GM21825 (cell line): ENCODE results near the gene SHH.
"Not testable (repeated sequence)": the region's sequence is repeated elsewhere in the genome, so short reads cannot be mapped to it uniquely, and the experiment has no call there.

ENCODE experiments used
- ATAC-seq: cut with Tn5 transposase; IDR thresholded peaks from one replicate; pipeline ENCODE4 v1.9.1; 2021; ENCODE audit warnings: mild to moderate bottlenecking, moderate library complexity; ENCODE audit not compliant: unreplicated experiment

The SHH gene

DNA sequence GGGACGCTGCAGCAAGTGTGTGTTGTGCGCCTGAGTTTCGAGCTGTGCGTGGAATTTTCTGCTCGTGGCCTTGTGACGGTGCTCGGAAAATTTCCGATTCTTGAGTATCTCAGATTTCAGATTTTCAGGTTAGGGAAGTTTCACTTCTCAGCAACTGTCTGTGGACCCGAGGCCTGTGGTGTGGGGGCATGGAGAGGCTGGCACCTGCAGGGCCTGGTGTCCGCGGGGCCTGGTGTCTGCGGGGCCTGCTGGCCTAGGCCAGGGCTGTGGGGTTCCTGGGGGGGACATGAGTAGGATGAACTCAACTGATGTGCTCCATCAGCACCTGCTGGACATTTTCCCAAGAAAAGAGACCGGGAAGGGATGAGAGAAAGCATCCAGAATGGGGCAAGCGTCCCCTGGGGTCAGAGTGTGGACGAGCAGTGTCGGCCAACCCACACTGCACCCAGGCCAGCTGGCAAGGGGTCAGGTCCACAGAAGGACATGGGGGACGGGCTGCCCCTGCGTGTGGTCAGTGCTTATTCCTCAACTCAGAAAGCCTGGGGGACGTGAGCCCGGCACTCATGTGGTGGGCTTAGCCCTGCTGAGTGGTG is 31.3 kb upstream of the SHH start:
- no peak for ATAC-seq

DNA sequence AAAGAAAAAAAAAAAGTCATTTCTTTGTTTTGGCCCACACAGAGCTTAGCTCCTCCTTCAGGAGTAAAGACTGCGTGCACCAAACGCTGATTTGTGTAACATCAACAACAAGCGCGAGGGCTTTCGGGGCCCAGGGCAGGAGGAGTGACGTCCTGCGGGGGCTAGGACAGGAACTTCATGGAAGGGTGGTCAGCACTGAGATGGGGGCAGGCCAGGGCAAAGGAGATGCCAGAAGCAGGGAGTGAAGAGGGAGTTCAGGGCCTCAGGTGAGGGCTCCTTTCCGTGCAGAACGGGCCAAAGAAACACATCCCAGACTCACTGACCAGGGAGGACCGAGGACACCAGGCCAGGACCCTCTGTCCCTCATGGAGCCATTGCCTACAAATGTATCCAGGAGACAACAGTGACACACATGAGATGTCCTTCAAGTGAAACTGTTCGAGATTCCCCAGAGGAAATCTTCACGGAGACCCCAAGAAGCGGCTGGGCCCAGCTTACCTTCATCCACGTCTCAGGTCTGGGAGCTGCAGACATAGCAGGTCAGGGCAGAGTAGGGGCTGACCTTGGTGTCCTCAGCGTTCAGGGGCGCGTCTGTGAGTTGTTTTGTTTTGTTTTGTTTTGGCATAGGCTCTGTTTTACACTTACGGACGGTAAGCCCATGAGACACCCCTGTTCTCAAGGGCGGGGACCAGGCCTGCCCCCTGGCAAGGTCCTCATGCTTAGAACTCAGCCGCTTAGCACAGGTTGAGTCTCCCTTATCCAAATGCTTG is 30.4 kb upstream of the SHH start:
- ATAC-seq: no peak

DNA sequence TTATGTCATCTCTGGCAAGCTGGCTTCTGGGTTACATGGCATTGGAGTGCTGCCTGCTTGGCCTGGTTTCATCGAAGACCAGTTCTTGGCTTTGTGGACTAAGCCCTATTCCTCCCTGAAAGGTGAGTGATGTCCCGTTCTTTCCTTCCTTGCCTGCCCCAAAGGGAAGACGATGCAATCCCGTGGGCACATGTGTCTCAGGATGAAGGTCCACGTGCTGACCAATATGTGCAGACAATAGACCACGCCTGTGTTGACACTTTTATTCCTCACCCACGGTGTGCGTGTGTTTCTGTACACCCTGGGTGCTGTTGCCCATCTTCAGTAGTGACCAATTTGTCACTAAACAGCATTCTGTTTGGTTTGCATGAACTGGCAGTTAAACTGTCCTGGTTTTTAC is 28.6 kb upstream of the SHH start:
- no peak for ATAC-seq

DNA sequence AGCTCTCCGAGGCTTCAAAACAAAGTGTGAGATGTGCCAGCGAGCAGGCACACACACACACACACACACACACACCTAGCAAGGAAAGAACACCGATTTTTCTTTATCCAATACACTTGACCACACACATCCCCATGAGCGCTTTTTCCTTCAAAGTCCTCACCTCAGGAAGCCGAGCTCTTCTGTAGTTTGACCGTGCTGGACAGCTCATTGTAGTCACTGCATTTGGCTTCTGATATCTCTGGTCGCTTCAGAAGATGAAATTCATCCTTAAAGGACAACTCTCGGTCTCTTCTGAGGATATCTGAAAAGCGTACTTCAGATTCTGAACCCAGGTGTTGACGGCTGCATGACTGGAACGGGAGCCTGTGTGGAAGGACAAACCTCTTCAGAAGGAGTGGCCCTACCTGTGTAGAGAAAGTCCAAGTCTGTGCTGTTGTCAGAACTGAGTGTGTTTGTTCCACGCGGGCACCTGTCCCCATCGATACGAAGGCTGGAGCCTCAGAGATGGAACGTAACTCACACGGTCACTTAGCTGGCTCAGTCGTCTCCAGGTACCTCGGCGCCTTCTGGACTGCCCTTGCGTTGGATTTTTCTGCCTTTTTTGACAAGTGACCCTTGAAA is 28.1 kb upstream of the SHH start:
- ATAC-seq: no peak

DNA sequence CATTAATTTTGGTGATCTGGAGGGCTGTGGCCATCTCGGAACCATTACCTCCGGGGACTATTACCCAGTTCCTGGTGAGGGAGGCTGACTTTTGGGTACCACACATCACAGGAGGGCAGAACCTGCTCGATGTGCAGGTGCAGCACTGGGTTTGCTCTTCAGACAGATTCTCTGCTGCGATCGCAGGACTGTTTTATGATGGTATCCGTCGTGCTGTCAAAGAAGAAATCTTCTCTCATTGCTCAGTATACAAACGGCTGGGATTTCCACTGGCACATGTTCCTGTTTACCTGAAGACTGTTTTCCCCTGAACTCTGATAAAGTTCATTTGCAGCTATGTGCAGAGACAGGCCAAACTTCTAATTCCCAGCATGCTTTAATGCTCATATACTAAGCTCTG is 27.2 kb upstream of the SHH start:
- no peak for ATAC-seq

DNA sequence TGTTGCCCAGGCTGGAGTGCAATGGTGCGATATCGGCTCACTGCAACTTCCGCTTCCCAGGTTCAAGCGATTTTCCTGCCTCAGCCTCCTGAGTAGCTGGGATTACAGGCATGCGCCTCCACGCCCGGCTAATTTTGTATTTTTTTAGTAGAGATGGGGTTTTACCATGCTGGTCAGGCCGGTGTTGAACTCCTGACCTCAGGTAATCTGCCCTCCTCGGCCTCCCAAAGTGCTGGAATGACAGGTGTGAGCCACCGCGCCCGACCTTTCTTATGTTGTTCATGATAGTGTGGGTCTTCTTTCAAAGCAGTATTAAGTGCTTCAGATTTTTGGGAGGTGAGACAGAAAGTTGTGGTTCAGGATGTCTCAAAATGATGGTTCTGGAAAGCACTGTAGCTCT is 26.0 kb upstream of the SHH start:
- ATAC-seq: not testable (repeated sequence)

DNA sequence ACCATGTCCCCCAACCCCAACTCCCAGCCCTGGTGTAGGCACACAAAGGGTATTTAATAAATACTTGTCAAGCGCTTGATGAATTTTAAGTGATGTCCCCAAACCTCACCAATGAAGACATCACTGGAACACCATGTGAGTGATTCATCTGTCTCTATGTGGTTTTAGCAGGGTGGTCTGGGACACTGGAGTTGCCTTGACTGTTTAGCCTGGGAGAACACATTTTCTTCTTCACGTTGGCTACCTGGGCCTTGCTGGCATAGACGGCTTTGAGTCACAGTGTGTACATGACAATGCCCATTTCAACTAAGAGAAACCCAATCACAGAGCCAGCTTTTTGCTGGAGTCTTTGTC is 24.8 kb upstream of the SHH start:
- ATAC-seq: no peak

DNA sequence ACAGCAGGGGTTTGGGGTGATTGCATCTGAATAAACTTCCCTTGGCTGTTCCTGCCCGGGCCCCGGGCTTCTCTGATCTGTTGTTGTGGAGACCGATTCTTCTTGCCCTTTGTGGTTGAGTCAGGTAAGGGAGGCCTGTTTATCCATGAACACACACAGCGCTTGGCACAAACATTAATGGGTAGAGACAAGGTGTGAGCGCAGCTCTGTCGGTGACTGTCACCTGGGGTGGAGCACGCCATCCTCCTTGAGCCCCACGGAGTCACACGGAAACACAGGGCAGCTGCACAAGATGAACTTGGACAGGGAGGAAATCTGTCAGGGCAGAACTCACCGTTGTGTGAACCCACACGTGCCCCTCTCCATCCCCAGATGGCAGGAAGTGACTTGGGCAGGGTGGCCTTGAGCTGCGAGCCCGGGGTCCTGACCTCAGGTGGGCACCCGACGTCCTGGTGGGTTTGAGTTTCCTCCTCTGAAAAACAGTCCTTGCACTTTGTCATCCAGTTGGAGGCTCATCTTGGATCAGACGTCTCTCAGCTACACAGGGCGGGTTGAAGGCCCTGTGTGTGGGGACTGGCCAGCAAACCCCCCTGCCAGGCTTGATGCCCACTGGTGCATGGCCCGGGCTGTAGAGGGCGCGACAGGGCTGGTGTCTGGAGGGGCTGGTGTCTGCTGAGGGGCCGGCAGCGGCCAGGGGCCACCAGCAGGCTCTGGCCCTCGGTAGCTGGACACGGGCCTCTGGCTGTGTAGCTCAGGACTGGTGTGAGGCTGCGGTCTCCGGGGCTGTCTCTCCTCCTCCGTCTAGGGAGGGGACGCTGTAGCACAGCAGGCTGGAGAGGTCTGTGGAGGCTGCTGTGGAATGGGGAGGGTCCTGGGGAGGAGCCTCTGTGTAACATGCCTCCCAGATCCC is 24.2 kb upstream of the SHH start:
- no peak for ATAC-seq

DNA sequence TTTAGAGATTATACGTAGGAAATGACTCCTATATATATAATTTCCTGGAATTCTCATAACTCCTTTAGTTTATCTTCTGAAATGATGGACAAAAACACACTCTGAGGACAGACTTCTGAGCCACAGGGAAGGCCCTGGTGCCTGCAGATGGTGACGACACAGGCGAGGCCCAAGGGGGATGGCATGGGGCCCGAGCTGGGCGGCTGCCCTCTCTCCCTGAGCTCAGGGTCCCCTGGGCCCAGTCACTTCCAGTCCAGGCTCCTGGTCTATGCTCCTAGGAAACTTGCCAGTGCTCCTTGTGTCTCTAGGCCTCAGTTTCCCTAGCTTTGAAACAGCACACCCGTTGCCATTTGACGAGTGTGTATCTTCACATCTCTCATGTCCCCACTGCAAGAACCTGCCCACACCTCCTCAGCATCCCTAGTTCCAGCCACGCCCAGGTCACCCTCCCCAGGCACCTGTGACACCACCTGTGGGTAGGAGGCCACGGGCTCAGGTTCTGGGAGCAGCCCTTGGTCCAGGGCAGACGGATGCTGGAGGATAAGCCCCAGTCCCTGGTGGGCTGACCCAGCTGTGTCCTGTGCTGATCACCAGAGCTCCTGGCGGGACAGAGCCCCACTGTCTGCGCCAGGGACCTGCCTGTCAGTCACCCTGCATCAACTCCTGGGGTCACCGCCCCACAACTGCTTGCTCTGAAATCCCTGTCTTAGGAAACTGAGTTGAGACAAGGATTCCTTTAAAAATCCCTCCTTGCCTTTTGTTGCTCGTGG is 23.4 kb upstream of the SHH start:
- no peak for ATAC-seq

DNA sequence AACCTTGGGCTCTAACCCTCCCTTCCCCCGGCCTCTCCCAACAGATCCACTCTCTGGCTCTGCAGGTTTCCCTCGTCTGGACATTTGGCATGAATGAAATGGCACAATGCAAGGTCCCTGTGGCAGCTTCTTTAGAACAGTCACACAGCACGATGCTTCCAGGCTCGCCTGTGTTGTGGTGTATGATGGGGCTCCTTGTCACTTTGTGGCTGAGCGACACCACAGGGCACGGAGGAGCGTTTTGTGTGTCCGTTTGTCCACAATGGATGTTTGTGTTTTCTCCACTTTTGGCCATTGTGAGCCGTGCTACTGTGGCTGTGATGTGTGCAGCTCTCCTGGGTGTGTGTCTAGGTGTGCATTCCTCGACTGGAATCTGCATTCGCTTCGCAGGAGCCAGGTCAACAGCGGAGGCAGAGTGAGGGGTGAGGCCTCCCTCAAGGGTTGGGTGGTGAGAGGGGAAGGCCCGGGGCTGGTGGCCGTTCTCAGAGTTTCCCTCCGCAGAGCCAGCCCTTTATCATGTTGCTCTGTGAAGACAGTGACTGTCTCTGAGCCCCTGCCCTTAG is 22.3 kb upstream of the SHH start:
- ATAC-seq: no peak

DNA sequence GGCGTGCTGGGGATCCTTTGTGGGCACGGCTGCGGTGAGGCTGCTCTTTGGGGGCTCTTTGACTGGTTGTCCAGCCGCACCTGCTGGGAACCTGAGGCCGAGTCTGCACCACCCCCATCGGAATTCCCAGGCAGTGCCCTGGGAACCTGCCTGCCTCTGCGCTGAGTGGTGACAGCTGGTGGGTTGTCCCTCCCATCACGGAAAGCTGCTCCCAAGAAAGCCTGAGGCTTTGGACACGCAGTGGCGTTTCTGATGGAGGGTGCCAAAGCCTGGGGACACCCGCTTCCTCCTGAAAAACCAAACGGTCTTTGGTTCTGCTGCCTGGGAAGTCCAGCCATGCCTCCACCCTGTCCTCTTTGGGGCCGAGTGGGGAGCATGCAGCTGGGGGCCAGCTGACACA is 21.4 kb upstream of the SHH start:
- ATAC-seq: no peak

DNA sequence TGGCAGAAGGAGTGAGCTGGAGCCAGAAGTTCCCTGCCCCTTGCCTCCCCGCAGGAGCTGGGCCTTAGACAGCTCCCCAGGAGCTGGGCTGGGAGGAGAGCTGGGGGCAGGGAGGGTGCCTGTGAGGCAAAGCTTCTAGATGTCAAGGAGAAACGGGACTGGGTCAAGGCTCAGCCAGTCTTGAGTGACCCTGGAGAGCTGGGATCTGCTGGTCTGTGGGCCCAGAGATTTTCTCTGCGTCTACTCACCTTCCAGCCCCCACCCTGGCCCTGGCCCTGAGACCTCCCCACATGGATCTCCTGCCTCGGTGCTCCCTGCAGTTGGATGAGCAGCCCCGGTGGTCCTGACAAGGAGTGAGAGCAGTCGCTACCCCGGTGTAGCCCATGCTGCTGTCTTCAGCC is 20.3 kb upstream of the SHH start:
- ATAC-seq: no peak

DNA sequence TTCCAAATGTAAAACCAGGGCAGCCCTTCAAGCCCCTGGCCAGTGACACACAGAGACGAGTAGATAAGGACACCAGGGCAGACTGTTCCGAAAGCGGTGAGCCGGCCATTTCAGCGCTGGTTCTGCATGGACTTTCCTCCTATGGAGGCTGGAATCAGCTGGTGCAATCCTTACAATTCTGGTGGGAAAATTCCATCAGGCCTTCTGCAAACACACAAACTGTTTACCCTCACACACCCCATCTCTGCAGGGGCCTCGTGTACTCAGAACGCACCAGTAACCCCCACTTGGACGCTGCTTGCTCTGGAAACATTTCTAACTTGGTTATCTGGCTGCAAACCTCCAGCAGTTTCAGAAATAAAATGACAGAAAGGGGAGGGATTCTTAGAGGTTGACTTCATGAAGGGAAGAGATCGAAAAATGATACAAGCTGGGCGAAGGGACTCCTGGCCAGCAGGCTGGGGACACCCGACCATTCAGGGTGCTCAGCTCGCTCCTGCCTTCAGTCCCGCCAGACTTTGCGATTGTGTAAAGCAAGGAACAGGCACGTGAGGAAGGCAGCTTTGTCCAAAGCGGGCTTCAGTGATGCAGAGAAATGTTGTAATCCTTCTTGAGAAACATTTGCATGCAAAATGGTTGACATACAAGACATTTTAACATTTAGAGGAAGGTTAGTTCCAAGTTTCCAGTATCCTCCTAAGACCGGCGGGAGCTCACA is 19.7 kb upstream of the SHH start:
- ATAC-seq: no peak

DNA sequence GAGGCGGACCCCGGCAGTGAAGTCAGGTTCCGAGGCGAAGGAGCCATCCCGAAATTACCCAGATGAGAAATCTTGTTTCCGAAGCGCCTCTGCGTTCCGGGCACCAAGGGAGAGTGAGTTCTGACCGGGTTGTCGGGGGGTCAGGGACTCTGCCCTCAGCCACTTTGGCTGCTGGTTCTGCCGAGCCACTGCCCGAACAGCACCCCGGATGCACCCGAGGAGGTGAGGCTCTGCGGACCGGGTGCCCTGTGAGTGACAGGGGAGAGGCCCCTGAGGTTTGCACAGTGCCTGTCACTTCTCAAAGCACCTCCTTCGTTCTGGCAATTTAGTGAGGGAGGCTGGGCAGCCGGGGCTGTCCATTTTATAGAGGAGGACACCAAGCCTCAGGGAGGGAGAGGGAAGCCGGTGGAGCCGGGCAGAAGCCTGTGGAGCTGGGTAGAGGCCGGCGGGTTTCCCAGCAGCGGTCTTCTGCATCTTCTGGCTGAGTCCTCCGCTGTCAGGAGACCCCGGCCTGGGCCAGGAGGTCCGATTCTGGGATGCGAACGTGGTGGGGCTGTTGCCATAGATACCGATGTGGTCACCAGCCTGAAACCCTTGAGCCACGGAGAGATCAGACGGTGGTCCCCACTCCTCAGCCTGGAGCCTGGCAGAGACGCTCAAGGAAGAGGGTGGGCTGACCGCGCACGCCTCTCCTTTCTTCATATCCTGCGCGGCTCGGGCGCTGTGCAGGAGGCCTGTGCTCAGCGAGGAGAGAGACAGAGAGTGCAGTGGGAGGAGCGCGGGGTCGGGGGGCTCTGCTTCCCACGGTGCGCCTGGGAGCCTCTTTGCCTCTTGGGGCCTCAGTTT is 18.9 kb upstream of the SHH start:
- ATAC-seq: no peak

DNA sequence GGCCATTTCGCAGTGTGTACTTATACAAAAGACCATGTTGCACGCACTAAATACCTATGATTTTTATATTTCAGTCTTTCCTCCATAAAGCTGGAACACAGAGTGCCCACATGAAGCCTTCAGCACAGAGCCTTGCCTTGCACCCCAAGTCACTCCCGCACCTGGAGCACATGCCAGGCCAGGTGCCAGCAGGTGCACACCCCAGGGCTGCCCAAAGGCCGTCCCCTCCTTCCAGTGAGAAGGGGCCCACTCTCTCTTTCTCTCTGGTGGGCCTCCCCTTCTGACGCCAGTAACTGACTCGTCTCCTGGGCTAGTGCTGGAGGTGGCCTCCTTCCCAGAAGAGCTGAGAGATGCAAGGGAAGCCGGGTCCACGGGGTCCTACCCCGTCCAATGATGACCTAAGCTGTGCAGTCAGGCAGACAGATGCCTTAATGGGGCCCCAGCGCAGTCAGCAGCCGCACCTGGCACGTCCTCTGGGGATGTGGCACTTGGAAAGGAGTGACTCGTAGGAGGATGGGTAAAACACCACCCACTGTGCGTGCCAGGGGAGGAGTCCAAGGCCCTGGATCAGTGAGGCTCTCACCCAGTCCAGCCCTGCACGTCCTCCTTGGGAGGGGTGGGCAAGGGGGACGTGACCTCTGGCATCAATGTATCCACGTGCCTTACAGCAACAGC is 17.7 kb upstream of the SHH start:
- ATAC-seq: no peak

DNA sequence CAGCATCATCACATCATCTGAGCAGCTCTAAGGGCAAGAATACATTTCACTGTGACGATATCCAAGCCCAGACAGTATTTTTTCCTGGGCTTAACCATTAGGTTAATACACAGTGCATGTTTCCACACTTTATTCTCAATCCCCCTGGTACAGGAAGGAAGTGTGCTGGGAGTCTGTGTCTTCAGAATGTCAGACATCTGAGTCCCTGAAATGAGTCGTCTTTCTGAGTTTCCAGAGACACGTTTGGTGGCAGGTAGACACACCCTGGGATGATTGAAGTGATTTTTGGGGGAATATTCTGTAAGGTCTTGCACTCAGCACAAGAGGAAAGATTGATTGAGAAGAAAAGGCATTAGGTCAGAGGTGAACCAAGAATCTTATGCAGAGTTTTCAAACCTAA is 13.1 kb upstream of the SHH start:
- ATAC-seq: no peak

DNA sequence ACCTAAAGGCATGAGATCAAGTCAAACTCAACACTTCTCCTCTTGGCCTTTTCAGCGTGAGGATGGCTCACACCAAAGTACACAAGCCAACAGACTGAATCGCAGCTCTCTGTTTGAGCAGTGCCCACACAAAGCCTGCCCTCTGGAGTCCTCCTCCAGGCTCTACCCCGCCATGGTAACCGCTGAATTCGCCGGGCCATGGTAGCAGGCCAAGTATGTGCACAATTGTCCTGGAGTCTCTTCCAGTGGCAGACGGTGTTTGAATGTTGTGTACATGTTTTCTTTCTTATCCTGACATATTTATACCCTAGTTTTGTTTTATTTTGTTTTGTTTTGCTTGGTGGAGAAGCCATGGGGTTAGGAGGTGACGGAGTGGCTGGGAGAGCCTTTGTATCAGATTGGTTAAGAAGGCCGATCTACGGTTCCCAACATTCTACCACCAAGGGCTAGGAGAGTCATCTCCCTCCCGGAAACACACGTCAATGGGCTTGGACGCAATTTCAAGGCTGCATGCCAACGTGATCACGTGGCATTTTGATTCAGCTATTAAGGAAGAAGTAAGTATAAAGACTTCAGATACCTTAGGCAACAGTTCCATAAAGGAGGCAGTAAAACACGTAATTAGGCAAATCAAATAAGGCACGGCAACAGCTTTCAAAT is 12.1 kb upstream of the SHH start:
- ATAC-seq: no peak

DNA sequence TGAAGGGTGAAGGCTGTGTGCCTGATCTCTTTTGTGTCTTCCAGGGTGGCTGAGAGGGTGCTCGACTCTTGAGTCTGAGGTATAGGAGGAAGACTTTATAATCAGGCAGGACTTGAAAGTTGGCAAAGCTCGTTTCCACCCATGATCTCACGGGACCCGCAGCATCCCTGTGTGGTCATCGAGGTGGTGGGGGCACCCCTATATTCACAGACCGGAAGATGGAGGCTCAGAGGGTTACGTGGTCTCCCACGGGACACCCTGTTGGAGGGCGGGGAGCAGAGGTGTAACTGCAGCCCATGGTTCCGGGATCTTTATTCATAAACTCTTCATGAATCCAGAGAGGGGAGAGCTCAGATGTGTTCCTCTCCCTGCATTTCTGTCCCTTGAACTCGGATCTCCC is 9.6 kb upstream of the SHH start:
- no peak for ATAC-seq
